B cell (primary cell): Measurements from ENCODE around the gene PHOSPHO1.

Experiments
- EZH2 ChIP-seq: IDR thresholded peaks from 2 replicates; pipeline ENCODE4 v1.6.1; 2012; ENCODE audit warnings: borderline replicate concordance, low read depth, mild to moderate bottlenecking, moderate library complexity, low read length; ENCODE audit not compliant: insufficient read depth, poor library complexity, severe bottlenecking
- TF ChIP-seq, protein P1 (sequence below): fragments of 200-600 bp; IDR thresholded peaks from one replicate; pipeline ENCODE4 v1.8.0; 2022; ENCODE audit warnings: antibody characterized with exemption, mild to moderate bottlenecking

- TF ChIP-seq, protein P1, sequence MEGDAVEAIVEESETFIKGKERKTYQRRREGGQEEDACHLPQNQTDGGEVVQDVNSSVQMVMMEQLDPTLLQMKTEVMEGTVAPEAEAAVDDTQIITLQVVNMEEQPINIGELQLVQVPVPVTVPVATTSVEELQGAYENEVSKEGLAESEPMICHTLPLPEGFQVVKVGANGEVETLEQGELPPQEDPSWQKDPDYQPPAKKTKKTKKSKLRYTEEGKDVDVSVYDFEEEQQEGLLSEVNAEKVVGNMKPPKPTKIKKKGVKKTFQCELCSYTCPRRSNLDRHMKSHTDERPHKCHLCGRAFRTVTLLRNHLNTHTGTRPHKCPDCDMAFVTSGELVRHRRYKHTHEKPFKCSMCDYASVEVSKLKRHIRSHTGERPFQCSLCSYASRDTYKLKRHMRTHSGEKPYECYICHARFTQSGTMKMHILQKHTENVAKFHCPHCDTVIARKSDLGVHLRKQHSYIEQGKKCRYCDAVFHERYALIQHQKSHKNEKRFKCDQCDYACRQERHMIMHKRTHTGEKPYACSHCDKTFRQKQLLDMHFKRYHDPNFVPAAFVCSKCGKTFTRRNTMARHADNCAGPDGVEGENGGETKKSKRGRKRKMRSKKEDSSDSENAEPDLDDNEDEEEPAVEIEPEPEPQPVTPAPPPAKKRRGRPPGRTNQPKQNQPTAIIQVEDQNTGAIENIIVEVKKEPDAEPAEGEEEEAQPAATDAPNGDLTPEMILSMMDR: no peak
- no peak for TF ChIP-seq EZH2
Observed at GRCh38 chr17:49197346-49197998, 33.1 kb downstream of the PHOSPHO1 start.
